Measurements from ENCODE around the gene FUT2. TPM values are rescaled to one million over a fixed set of nuclear protein-coding genes. Genes with fewer than 3 reads are reported as not detected.

FUT2 gene
- total and polyA plus RNA-seq, 2 of the 13 experiments (the other 11 are each of a cell fraction or from before 2014, with no cell fraction given) = 0.07 TPM; not detected in 1

GRCh38 chr19:48720613-48721296 lies 25.0 kb downstream of the FUT2 start (continued):
- TF ChIP-seq ZNF687 (CRISPR knock-in tag; IDR thresholded peaks at IDR 0.05) (peak; percentile 79), CHD2 (IDR thresholded peaks at IDR 0.05; ENCODE audit: low read depth, low read length) (peak; percentile 72), FOSL2 (CRISPR knock-in tag; IDR thresholded peaks at IDR 0.05) (peak; percentile 5; the same call in 1 of the 2 replicates), POLR2A (IDR thresholded peaks at IDR 0.05; ENCODE audit: insufficient read depth in 1 of 2, low read depth in 2 of 2, low read length in 2 of 2) (0 out of 4 replicates have a peak, but pooled peaks of 1 of the 2 experiments have one; percentile 12), ZNF598 (CRISPR knock-in tag; IDR thresholded peaks at IDR 0.05; ENCODE audit: borderline replicate concordance) (0 out of 2 replicates have a peak, but pooled peaks have one; percentile 60), ZNF784 (CRISPR knock-in tag; IDR thresholded peaks at IDR 0.05; ENCODE audit: borderline replicate concordance) (peak; percentile 53; the same call in 1 of the 2 replicates), KLF9 (CRISPR knock-in tag; IDR thresholded peaks at IDR 0.05; ENCODE audit: low read depth) (peak; percentile 37; the same call in 1 of the 2 replicates), TOPORS (CRISPR knock-in tag; IDR thresholded peaks at IDR 0.05) (no peak), ZNF335 (CRISPR knock-in tag; IDR thresholded peaks at IDR 0.05) (0 out of 2 replicates have a peak, but pooled peaks have one; percentile 54), SP2 (CRISPR knock-in tag; IDR thresholded peaks at IDR 0.05) (peak; percentile 90), ZNF792 (CRISPR knock-in tag; IDR thresholded peaks at IDR 0.05) (peak; percentile 22; the same call in 1 of the 2 replicates), ZNF580 (CRISPR knock-in tag; IDR thresholded peaks at IDR 0.05; ENCODE audit: borderline replicate concordance, low read depth) (peak; percentile 73), RBFOX2 (IDR thresholded peaks at IDR 0.05; ENCODE audit: low read depth, low read length) (0 out of 2 replicates have a peak, but pooled peaks have one; percentile 28), KLF15 (CRISPR knock-in tag; IDR thresholded peaks at IDR 0.05; ENCODE audit: borderline replicate concordance) (no peak), PITX1 (CRISPR knock-in tag; IDR thresholded peaks at IDR 0.05) (0 out of 2 replicates have a peak, but pooled peaks have one; percentile 27), HNF4A (CRISPR knock-in tag; IDR thresholded peaks at IDR 0.05) (peak; percentile 3; the same call in 1 of the 2 replicates), FOXA3 (CRISPR knock-in tag; IDR thresholded peaks at IDR 0.05) (peak; percentile 30), LCORL (IDR thresholded peaks at IDR 0.05) (no peak), LCORL (CRISPR knock-in tag; IDR thresholded peaks at IDR 0.05) (peak; percentile 29; the same call in 1 of the 2 replicates), RARA (CRISPR knock-in tag; IDR thresholded peaks at IDR 0.05) (0 out of 2 replicates have a peak, but pooled peaks have one; percentile 11), ELF1 (CRISPR knock-in tag; IDR thresholded peaks at IDR 0.05) (peak; percentile 82), DRAP1 (CRISPR knock-in tag; IDR thresholded peaks at IDR 0.05) (peak; percentile 72), ZNF143 (CRISPR knock-in tag; IDR thresholded peaks at IDR 0.05) (peak; percentile 90), PBX2 (CRISPR knock-in tag; IDR thresholded peaks at IDR 0.05) (peak; percentile 67; the same call in 1 of the 2 replicates)
